ENCODE results near the gene TNS2. TPM values are rescaled to one million over a fixed set of nuclear protein-coding genes. Genes with fewer than 3 reads are reported as not detected.
A peak's percentile ranks its signal among the peaks of the same experiment; 100 is the strongest.

TNS2 gene
- total and polyA plus RNA-seq, 2 of the 13 experiments (the other 11 are each of a cell fraction or from before 2014, with no cell fraction given), result 8.9 to 20.4 TPM

DNA sequence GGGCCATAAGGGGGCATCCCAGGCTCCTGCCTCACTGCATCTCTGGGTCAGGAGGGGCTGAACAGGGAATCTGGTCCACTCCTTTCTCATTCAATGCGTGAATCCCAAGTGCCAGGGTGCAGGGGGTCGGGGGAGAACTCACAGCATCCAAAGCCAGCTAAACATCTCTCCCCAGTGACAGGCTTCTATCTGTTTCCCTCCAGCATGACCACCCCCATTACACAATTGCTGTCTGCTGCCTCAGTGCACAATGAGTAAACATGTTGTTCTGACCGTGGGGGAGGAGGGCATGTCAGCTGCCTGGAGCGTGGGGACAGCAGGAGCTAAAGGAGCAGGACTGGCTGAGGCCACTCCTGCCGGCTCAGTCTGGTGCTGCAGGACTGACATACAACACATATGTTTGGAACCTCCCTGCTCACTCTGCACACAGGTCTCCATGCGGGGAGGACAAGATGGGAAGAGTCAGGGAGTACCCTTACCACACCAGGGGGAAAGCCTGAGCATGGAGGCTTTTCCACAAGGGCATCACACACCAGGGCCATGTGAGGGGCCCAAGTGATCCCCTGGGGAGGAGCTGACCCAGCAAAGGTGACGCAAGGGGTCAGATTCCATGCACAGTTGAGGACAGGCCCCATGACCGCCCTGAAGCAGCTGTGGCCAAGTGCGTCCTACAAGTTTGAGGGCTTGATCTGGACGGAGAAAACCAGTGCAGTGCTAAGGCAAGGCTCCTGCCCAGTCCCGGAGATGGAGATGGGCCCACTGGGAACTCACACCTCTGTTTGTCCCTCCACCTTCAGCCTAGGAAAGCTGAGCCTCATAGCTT is 1.4 kb downstream of the TNS2 start:
- Histone ChIP-seq H3K79me2 (ENCODE audit: insufficient read depth, low read length) (peaks cover 18% of the 10 kb centered on the region), H3K36me3 (replicated peaks in 1 of 2; ENCODE audit: control insufficient read depth in 1 of 2, insufficient read depth in 2 of 2, low read length in 2 of 2) (0 out of 5 replicates have a peak, but pooled peaks cover 0 to 7% of the 10 kb centered on the region in 2 experiments), H3K4me1 (ENCODE audit: insufficient read depth, low read length) (peaks cover 59% of the 10 kb centered on the region), H3K27ac (ENCODE audit: extremely low read length, insufficient read depth, low read length) (peak overlapping the region; percentile 89), H4K20me1 (ENCODE audit: insufficient read depth, low read length) (no peaks in the 10 kb centered on the region), H3K9ac (ENCODE audit: insufficient read depth, low read depth, low read length) (peak overlapping the region; percentile 77), H3K4me2 (ENCODE audit: low read depth, low read length) (peak overlapping the region; percentile 95), H2AFZ (ENCODE audit: low read length) (no peak overlapping the region), H3K4me3 (replicated peaks in 1 of 3; ENCODE audit: insufficient read depth in 1 of 3, low read depth in 2 of 3, low read length in 3 of 3) (peak overlapping the region; percentile 59 to 80 (median 74)), H3K9me3 (ENCODE audit: low read length) (no peaks in the 10 kb centered on the region), H3K27me3 (ENCODE audit: control insufficient read depth in 1 of 2, insufficient read depth in 2 of 2, low read length in 2 of 2) (no peaks in the 10 kb centered on the region; a peak in 1 of 5 replicates)
- peak; percentile 45 for ATAC-seq
- 2% methylated on average over 6 of the region's 11 CpGs for WGBS (ENCODE audit: low lambda C conversion rate)
- DNase-seq (ENCODE audit: low spot score), result peak; percentile 82
- intact Hi-C loops (cut with micrococcal nuclease; ENCODE audit: unreplicated experiment), result no loop called here
- in situ Hi-C loops (cut with HindIII; ENCODE audit: extremely low pct_ligation_motif_present, low pct_unique_long_range_greater_than_20kb), result no loop called here
- CTCF ChIA-PET (ENCODE audit: low intra/inter-chr PET ratio, low total read pairs), result no interaction called here
- POLR2A ChIA-PET, result interaction anchor here (0.6 to 8.3 kb wide), 18 partner anchors 9 to 449 kb away, joined by 3 to 83 read pairs (median 4); partner anchors contain the start of genes CSAD, EIF4B, KRT18 and KRT8
- BruUV-seq (replicated peaks), result no TSS peak
- peak; percentile 82 for FAIRE-seq
- TF ChIP-seq HOXA3 (CRISPR knock-in tag; IDR thresholded peaks at IDR 0.05), result peak; percentile 71; the same call in 1 of the 2 replicates
- TF ChIP-seq MTA1 (CRISPR knock-in tag; IDR thresholded peaks at IDR 0.05; ENCODE audit: borderline replicate concordance), result peak; percentile 87
- TF ChIP-seq KDM2A (CRISPR knock-in tag; IDR thresholded peaks at IDR 0.05; ENCODE audit: borderline replicate concordance, low read depth), result peak; percentile 20; the same call in 1 of the 2 replicates
- peak; percentile 9; the same call in 1 of the 2 replicates for TF ChIP-seq ZMYM3 (CRISPR knock-in tag; IDR thresholded peaks at IDR 0.05)
- TF ChIP-seq MEF2D (CRISPR knock-in tag; IDR thresholded peaks at IDR 0.05), result peak; percentile 58; the same call in 1 of the 2 replicates
- TF ChIP-seq, protein P1, sequence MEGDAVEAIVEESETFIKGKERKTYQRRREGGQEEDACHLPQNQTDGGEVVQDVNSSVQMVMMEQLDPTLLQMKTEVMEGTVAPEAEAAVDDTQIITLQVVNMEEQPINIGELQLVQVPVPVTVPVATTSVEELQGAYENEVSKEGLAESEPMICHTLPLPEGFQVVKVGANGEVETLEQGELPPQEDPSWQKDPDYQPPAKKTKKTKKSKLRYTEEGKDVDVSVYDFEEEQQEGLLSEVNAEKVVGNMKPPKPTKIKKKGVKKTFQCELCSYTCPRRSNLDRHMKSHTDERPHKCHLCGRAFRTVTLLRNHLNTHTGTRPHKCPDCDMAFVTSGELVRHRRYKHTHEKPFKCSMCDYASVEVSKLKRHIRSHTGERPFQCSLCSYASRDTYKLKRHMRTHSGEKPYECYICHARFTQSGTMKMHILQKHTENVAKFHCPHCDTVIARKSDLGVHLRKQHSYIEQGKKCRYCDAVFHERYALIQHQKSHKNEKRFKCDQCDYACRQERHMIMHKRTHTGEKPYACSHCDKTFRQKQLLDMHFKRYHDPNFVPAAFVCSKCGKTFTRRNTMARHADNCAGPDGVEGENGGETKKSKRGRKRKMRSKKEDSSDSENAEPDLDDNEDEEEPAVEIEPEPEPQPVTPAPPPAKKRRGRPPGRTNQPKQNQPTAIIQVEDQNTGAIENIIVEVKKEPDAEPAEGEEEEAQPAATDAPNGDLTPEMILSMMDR (CRISPR knock-in tag; IDR thresholded peaks at IDR 0.05), result 0 out of 2 replicates have a peak, but pooled peaks have one; percentile 35
- peak; percentile 38; the same call in 1 of the 2 replicates for TF ChIP-seq ERF (CRISPR knock-in tag; IDR thresholded peaks at IDR 0.05)
- TF ChIP-seq SRY (CRISPR knock-in tag; IDR thresholded peaks at IDR 0.05), result 0 out of 2 replicates have a peak, but pooled peaks have one; percentile 35
- TF ChIP-seq KDM6A (CRISPR knock-in tag; IDR thresholded peaks at IDR 0.05; ENCODE audit: low read depth), result peak; percentile 83
- TF ChIP-seq, protein P2, sequence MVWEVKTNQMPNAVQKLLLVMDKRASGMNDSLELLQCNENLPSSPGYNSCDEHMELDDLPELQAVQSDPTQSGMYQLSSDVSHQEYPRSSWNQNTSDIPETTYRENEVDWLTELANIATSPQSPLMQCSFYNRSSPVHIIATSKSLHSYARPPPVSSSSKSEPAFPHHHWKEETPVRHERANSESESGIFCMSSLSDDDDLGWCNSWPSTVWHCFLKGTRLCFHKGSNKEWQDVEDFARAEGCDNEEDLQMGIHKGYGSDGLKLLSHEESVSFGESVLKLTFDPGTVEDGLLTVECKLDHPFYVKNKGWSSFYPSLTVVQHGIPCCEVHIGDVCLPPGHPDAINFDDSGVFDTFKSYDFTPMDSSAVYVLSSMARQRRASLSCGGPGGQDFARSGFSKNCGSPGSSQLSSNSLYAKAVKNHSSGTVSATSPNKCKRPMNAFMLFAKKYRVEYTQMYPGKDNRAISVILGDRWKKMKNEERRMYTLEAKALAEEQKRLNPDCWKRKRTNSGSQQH (CRISPR knock-in tag; IDR thresholded peaks at IDR 0.05; ENCODE audit: low read depth), result 0 out of 2 replicates have a peak, but pooled peaks have one; percentile 66
- TF ChIP-seq MTF2 (CRISPR knock-in tag; IDR thresholded peaks at IDR 0.05; ENCODE audit: borderline replicate concordance), result 0 out of 2 replicates have a peak, but pooled peaks have one; percentile 10
- TF ChIP-seq CSRNP1 (CRISPR knock-in tag; IDR thresholded peaks at IDR 0.05), result peak; percentile 66
- peak; percentile 84 for TF ChIP-seq TBX2 (CRISPR knock-in tag; IDR thresholded peaks at IDR 0.05; ENCODE audit: borderline replicate concordance)
- TF ChIP-seq HOXA7 (CRISPR knock-in tag; IDR thresholded peaks at IDR 0.05), result no peak
- no peak for TF ChIP-seq ATRX (CRISPR knock-in tag; IDR thresholded peaks at IDR 0.05; ENCODE audit: borderline replicate concordance)
- no peak for TF ChIP-seq PCBP2 (optimal IDR thresholded peaks at IDR 0.05; ENCODE audit: low read depth, low read length, poor library complexity, severe bottlenecking)
- TF ChIP-seq SAP130 (CRISPR knock-in tag; IDR thresholded peaks at IDR 0.05; ENCODE audit: low read depth), result peak; percentile 88
- peak; percentile 46 for TF ChIP-seq U2AF1 (optimal IDR thresholded peaks at IDR 0.05; ENCODE audit: low read depth, low read length)

Data from HepG2 (cell line).